Heart right ventricle (tissue), 16 donors: ENCODE data around the gene E4F1. TPM values are rescaled to one million over a fixed set of nuclear protein-coding genes. Genes with fewer than 3 reads are reported as not detected.

ENCODE experiments used
- ATAC-seq, 8 donors: fragments of 200-7000 bp; cut with Tn5 transposase; one replicate each; pipeline ENCODE4 v1.9.1; 2020; ENCODE audit warnings: mild to moderate bottlenecking in 8 of 8, moderate library complexity in 8 of 8, moderate number of reproducible peaks in 1 of 8
- DNase-seq, 2 donors: peaks; one replicate each; pipeline ENCODE4 v3.0.0-alpha.2; 2020
- H3K27ac ChIP-seq, 10 donors: fragments of 200-600 bp; sonication (generic) in 2 of 10; one replicate each; pipeline versions ENCODE4 v1.5.0 to v1.8.0; 2020 to 2022; ENCODE audit warnings: mild to moderate bottlenecking in 3 of 10
- H3K27me3 ChIP-seq, 7 donors: fragments of 200-600 bp; one replicate each; pipeline ENCODE4 v1.8.0; 2021 to 2022; ENCODE audit warnings: mild to moderate bottlenecking in 2 of 7
- H3K36me3 ChIP-seq, 9 donors: fragments of 200-600 bp; sonication (generic) in 1 of 9; one replicate each; pipeline versions ENCODE4 v1.5.0 to v1.8.0; 2020 to 2022; ENCODE audit warnings: mild to moderate bottlenecking in 2 of 9
- H3K4me1 ChIP-seq, 9 donors: fragments of 200-600 bp; sonication (generic) in 1 of 9; one replicate each; pipeline versions ENCODE4 v1.5.0 to v1.8.0; 2020 to 2022; ENCODE audit warnings: mild to moderate bottlenecking in 4 of 9
- H3K4me3 ChIP-seq, 10 donors: fragments of 200-600 bp; sonication (generic) in 2 of 10; one replicate each; pipeline versions ENCODE4 v1.5.0 to v1.8.0; 2020 to 2022; ENCODE audit warnings: mild to moderate bottlenecking in 7 of 10, moderate library complexity in 2 of 10
- H3K9me3 ChIP-seq, 11 donors: fragments of 200-600 bp in 10 of 11; sonication (generic) in 2 of 11; one replicate each; pipeline versions ENCODE4 v1.5.0 to v1.8.0; 2013 to 2022; ENCODE audit warnings: mild to moderate bottlenecking in 2 of 11, control low read depth in 1 of 11, moderate library complexity in 1 of 11
- CTCF ChIP-seq, 9 donors: fragments of 200-600 bp; sonication (generic) in 2 of 9; IDR thresholded peaks; one replicate each; pipeline versions ENCODE4 v1.5.0 to v1.8.0; 2021 to 2022; ENCODE audit warnings: antibody characterized with exemption in 9 of 9, mild to moderate bottlenecking in 5 of 9, moderate library complexity in 1 of 9
- WGBS, 2 donors: extraction: QIAGEN DNeasy Blood & Tissue Kit; methylation state at CpG; one replicate each; pipeline ENCODE4 v1.1.7; 2013; ENCODE audit warnings: inconsistent platforms in 1 of 2; 5-methylcytosine and 5-hydroxymethylcytosine counted together
- intact Hi-C, 10 donors: fragments of 100-400 bp; cut with DNase I; formaldehyde crosslinking; loops; one replicate each; pipeline versions ENCODE4 v1.11.1 to v1.14.2; 2022
- polyA plus RNA-seq, 2 donors: library from polyadenylated mRNA; stranded (reverse); fragments of 200-250 nt; gene quantifications; one replicate each; pipeline ENCODE4 v1.2.3, GENCODE V29; 2013
- total RNA-seq, 10 donors: library from RNA; stranded (reverse); fragmentation: NEBNext Ultra II Directional in 3 of 10; extraction: Animal tissue kit (Norgen Biotek cat#: 25700) in 3 of 10; gene quantifications; one replicate each; pipeline versions ENCODE4 v1.2.1 to v1.2.4, GENCODE V29; 2021 to 2023
- donor health status: Arrhythmogenic right ventricular cardiomyopathy.
- donor health status: ischemic (EF 13 %, LVEDD 7.1; RV severe dilation, severe dysfunction).
- donor health status: healthy with polysubstance abuse.
- donor health status: DM: no; HTN: yes; CAD: no.
- donor health status: DM: no; HTN: no; CAD: no.
- donor health status: ischemic (EF 25% LVEDD 6.9; RV normal size, moderate dysfunction).
- donor health status: ischemic (EF 25% LVEDD 5.7; RV mildly dilated, moderate dysfunction).
- donor health status: healthy.
- donor health status: DM: yes; HTN: yes; CAD: no.
- donor health status: Ischemic cardiomyopathy.
- donor health status: ischemic (EF 35%, LVEDD 5.7; RV mildly dilated, moderate dysfunction).
- donor health status: nonischemic (EF 11% LVEDD 7.7; RV severe dilation, severe dysfunction).
- donor health status: DM: yes; HTN: yes; CAD: no.
- donor health status: PGD.
- donor health status: ischemic (EF 29% LVEDD 5.4; RV normal size, mild dysfunction).
- donor health status: nonischemic (EF 23%, LVEDD 6.1; RV moderate dilation, normal function).

E4F1 gene
- total and polyA plus RNA-seq, 12 donors, result 8.4 to 34.8 (median 10.9) TPM

DNA sequence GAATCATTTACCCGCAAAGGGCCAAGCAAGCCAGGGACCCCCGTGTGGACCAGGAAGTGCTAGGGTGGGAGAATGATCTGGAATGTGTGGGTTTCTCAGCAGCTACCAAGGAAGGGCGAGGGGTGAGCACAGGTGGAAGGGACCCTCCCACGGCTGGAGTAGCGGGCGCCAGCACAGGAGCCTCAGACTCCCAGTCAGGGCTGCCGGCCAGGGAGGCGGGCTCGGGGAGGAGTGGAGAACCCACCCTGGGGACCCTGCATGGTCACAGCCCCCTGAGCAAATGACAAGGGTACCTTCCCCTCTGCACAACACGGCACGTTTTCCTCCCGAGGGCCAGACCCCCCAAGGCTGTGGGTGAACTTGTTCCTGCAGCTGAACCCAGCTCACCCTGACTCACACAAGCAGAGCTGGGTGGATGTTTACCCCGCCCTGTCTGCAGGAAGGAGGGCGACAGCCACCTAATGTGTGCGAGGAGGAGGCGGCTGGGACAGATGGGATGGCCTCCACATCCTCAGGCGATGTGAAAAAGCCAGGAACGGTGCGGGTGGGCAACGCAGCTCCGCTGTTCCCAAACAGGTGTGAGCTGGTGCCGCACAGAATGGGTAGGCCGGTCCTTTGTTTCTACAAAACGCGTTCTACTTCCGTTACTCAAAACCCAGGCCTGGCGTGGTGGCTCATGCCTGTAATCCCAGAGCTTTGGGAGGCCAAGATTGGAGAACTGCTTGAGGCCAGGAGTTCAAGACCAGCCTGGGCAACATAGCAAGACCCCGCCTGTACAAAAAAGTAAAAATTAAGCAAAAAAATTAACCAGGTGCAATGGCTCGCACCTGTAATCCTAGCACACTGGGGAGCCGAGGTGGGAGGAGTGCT lies 21.8 kb downstream of the E4F1 start:
- no peak for TF ChIP-seq CTCF (IDR thresholded peaks at IDR 0.05)
- WGBS, 2 donors, result 93 to 94% methylated on average over 30 of the region's 30 CpGs
- H3K27ac ChIP-seq, result no peak overlapping the region
- ATAC-seq (no peak), DNase-seq (no peak)
- H3K36me3 ChIP-seq, result peaks cover 0 to 90% (median 53%) of the 10 kb centered on the region in 9 donors
- intact Hi-C loops, result no loop called here
- no peaks in the 10 kb centered on the region for H3K9me3 ChIP-seq
- peaks cover 0 to 16% (median 4%) of the 10 kb centered on the region in 9 donors for H3K4me1 ChIP-seq
- no peak overlapping the region for H3K4me3 ChIP-seq
- H3K27me3 ChIP-seq, result no peaks in the 10 kb centered on the region

DNA sequence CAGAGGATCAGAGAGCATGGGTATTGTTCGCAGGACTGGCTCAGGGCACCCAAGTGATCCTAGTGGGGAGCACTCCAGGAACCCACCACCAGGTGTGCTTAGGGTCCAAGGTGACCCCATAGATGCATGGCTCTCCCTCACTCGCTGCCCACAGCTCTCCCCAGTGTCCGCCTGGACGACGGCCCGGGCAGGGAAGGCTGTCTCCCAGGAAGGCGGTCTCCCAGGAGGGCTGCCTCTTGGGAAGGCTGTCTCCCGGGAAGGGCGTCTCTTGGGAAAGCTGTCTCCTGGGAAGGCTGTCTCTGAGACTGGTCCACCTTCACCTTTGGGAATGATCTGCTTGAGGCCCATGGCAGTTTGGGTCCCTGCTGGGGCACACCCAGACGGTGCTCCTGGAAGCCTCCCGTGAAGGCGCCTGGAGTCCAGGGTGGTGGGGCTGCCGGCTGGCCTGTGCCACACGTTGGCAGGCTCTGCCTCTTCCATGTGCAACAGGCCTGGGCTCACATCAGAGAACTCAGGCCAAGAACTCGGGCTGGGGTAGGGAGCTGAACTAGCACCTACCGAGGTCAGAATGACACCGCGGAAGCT lies 23.0 kb downstream of the E4F1 start:
- Histone ChIP-seq H3K27me3 (no peaks in the 10 kb centered on the region), H3K9me3 (no peaks in the 10 kb centered on the region), H3K4me3 (no peak overlapping the region), H3K36me3 (peaks cover 0 to 77% (median 48%) of the 10 kb centered on the region in 9 donors), H3K4me1 (peaks cover 0 to 23% (median 12%) of the 10 kb centered on the region in 9 donors), H3K27ac (no peak overlapping the region)
- intact Hi-C loops, result no loop called here
- peak in 1 of 8 donors; percentile 17 for ATAC-seq
- 83 to 84% methylated on average over 18 of the region's 18 CpGs for WGBS, 2 donors
- no peak for DNase-seq
- TF ChIP-seq CTCF (IDR thresholded peaks at IDR 0.05), result no peak

DNA sequence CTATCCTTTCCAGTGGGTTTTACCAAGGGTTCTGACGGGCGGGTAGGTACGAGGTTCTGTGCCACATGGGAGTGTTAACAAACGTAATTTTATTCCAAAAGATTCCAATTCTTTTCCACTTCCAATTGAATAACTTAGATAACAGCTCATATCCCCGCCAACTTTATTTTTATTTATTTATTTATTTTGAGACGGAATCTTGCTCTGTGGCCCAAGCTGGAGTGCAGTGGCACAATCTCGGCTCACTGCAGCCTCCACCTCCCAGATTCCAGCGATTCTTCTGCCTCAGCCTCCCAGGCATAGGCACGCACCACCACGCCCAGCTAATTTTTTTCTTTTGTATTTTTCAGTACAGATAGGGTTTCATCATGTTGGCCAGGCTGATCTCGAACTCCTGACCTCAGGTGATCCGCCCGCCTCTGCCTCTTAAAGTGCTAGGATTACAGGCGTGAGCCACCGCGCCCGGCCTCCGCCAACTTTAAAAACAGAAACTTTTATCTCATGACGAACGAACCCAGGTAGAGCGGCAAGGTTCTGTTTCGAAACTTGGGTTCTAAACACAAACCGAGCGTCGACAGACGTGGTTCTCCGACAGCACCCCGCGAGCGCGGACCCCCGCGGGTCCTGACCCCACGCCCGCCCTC lies 27.4 kb downstream of the E4F1 start:
- no peaks in the 10 kb centered on the region for H3K27me3 ChIP-seq
- peak overlapping the region; percentile 82 to 98 (median 94) for H3K27ac ChIP-seq
- intact Hi-C loops, result loop anchor here in 3 of 10 donors (5.0 to 10.0 kb wide), 4 partner anchors 93 to 252 kb away; partner anchors contain the start of genes NHERF2 (in 1 of the 3) and TRAF7 (in 1 of the 3)
- H3K4me3 ChIP-seq, result peak overlapping the region; percentile 46 to 99 (median 76)
- ATAC-seq (peak in 1 of 8 donors; percentile 1), DNase-seq (no peak)
- WGBS, 2 donors, result 2 to 3% methylated on average over 33 to 35 of the region's 35 CpGs
- peaks cover 7 to 28% (median 18%) of the 10 kb centered on the region in 9 donors for H3K4me1 ChIP-seq
- no peak for TF ChIP-seq CTCF (IDR thresholded peaks at IDR 0.05)
- H3K36me3 ChIP-seq, result peaks cover 4 to 64% (median 33%) of the 10 kb centered on the region in 9 donors
- H3K9me3 ChIP-seq, result no peaks in the 10 kb centered on the region
